Prostate gland (tissue), 2 donors: Measurements from ENCODE around the gene PDE5A.
"Not testable (repeated sequence)": the region's sequence is repeated elsewhere in the genome, so short reads cannot be mapped to it uniquely, and the experiment has no call there.

Experiments used
- CTCF ChIP-seq, 4 experiments: fragments of 200-600 bp in 2 of 4; fragments of 450-650 bp in 2 of 4; sonication (generic) in 2 of 4; IDR thresholded peaks; 1 replicate in 3 of 4; 2 replicates in 1 of 4; pipeline ENCODE4 v1.5.1; 2016 to 2019; ENCODE audit warnings: antibody characterized with exemption in 4 of 4, mild to moderate bottlenecking in 2 of 4, moderate library complexity in 2 of 4
- POLR2A ChIP-seq: fragments of 450-650 bp; IDR thresholded peaks from one replicate; pipeline ENCODE4 v1.6.1; 2016; ENCODE audit warnings: antibody characterized with exemption, mild to moderate bottlenecking
- POLR2AphosphoS5 ChIP-seq: sonication (generic); formaldehyde crosslinking; IDR thresholded peaks from one replicate; pipeline ENCODE4 v1.6.1; 2017; ENCODE audit warnings: antibody characterized with exemption

GRCh38 chr4:119453286-119453685 lies 175.3 kb downstream of the PDE5A start:
- not testable (repeated sequence) for TF ChIP-seq CTCF (IDR thresholded peaks at IDR 0.05); POLR2A; POLR2AphosphoS5
